H9 (cell line): ENCODE measurements around the gene PUM1. TPM values are rescaled to one million over a fixed set of nuclear protein-coding genes. Genes with fewer than 3 reads are reported as not detected.

Experiments
- DNase-seq: peaks from one replicate; pipeline ENCODE4 v3.0.0-alpha.2; 2017
- H2AFZ ChIP-seq: one replicate; pipeline ENCODE4 v1.6.1; 2013; ENCODE audit warnings: mild to moderate bottlenecking, low read length, control low read depth, moderate library complexity
- H2AK5ac ChIP-seq: 2 replicates; pipeline ENCODE4 v1.6.1; 2013; ENCODE audit warnings: low read length, control low read depth, mixed read lengths; ENCODE audit not compliant: insufficient read length
- H2BK120ac ChIP-seq: one replicate; pipeline ENCODE4 v1.6.1; 2013; ENCODE audit warnings: low read depth, mild to moderate bottlenecking, low read length, control low read depth, inconsistent platforms; ENCODE audit not compliant: poor library complexity, severe bottlenecking
- H2BK12ac ChIP-seq: 2 replicates; pipeline ENCODE4 v1.6.1; 2013; ENCODE audit warnings: low read length, control low read depth, mixed read lengths, low read depth; ENCODE audit not compliant: insufficient read length
- H2BK15ac ChIP-seq: 2 replicates; pipeline ENCODE4 v1.6.1; 2013; ENCODE audit warnings: low read depth, low read length, control low read depth
- H2BK20ac ChIP-seq: one replicate; pipeline ENCODE4 v1.6.1; 2013; ENCODE audit warnings: low read depth, mild to moderate bottlenecking, low read length, control low read depth, inconsistent platforms; ENCODE audit not compliant: poor library complexity, severe bottlenecking
- H2BK5ac ChIP-seq: 2 replicates; pipeline ENCODE4 v1.6.1; 2013; ENCODE audit warnings: low read length, control low read depth, mixed read lengths; ENCODE audit not compliant: insufficient read length
- H3K14ac ChIP-seq: 2 replicates; pipeline ENCODE4 v1.6.1; 2013; ENCODE audit warnings: low read length, control low read depth; ENCODE audit not compliant: insufficient read depth
- H3K18ac ChIP-seq: 2 replicates; pipeline ENCODE4 v1.6.1; 2013; ENCODE audit warnings: low read depth, mild to moderate bottlenecking, mixed read lengths, low read length, control low read depth; ENCODE audit not compliant: insufficient read length
- H3K23ac ChIP-seq: 2 replicates; pipeline ENCODE4 v1.6.1; 2013; ENCODE audit warnings: low read length, control low read depth, mixed read lengths, low read depth; ENCODE audit not compliant: insufficient read length
- H3K23me2 ChIP-seq: 2 replicates; pipeline ENCODE4 v1.6.1; 2013; ENCODE audit warnings: low read depth, mild to moderate bottlenecking, mixed read lengths, low read length, control low read depth; ENCODE audit not compliant: insufficient read length, poor library complexity, severe bottlenecking
- H3K27ac ChIP-seq: 2 replicates; pipeline ENCODE4 v1.5.1; 2013; ENCODE audit warnings: low read length, control low read depth, mixed read lengths, low read depth; ENCODE audit not compliant: insufficient read length
- H3K27me3 ChIP-seq: 2 replicates; pipeline ENCODE4 v1.6.1; 2013; ENCODE audit warnings: low read length, control low read depth, inconsistent platforms; ENCODE audit not compliant: insufficient read depth
- H3K4ac ChIP-seq: 2 replicates; pipeline ENCODE4 v1.6.1; 2013; ENCODE audit warnings: low read depth, mild to moderate bottlenecking, control low read depth, inconsistent platforms, low read length, moderate library complexity
- H3K4me1 ChIP-seq: 2 replicates; pipeline ENCODE4 v1.6.1; 2013; ENCODE audit warnings: low read length, control low read depth, inconsistent platforms; ENCODE audit not compliant: insufficient read depth
- H3K4me2 ChIP-seq: 2 replicates; pipeline ENCODE4 v1.6.1; 2013; ENCODE audit warnings: low read length, control low read depth, mixed read lengths; ENCODE audit not compliant: insufficient read length, insufficient read depth
- H3K56ac ChIP-seq: 2 replicates; pipeline ENCODE4 v1.6.1; 2013; ENCODE audit warnings: low read depth, mild to moderate bottlenecking, mixed read lengths, low read length, control low read depth; ENCODE audit not compliant: insufficient read length
- H3K79me1 ChIP-seq: 2 replicates; pipeline ENCODE4 v1.6.1; 2013; ENCODE audit warnings: low read depth, mild to moderate bottlenecking, moderate library complexity, low read length, control low read depth, inconsistent platforms; ENCODE audit not compliant: insufficient read depth, poor library complexity, severe bottlenecking
- H3K79me2 ChIP-seq: 2 replicates; pipeline ENCODE4 v1.6.1; 2013; ENCODE audit warnings: low read length, control low read depth, inconsistent platforms; ENCODE audit not compliant: insufficient read depth
- H3K9ac ChIP-seq: 2 replicates; pipeline ENCODE4 v1.6.1; 2013; ENCODE audit warnings: low read length, control low read depth, mixed read lengths; ENCODE audit not compliant: insufficient read length; ENCODE audit errors: extremely low read depth
- H3K9me3 ChIP-seq: one replicate; pipeline ENCODE4 v1.6.1; 2013; ENCODE audit warnings: low read depth, low read length, inconsistent platforms; ENCODE audit not compliant: control insufficient read depth
- H3T11ph ChIP-seq: one replicate; pipeline ENCODE4 v1.6.1; 2013; ENCODE audit warnings: mild to moderate bottlenecking, low read length, control low read depth, inconsistent platforms
- H4K20me1 ChIP-seq: one replicate; pipeline ENCODE4 v1.6.1; 2013; ENCODE audit not compliant: control insufficient read depth, insufficient read length, insufficient read depth
- H4K5ac ChIP-seq: 2 replicates; pipeline ENCODE4 v1.6.1; 2013; ENCODE audit warnings: low read depth, mild to moderate bottlenecking, mixed read lengths, low read length, control low read depth; ENCODE audit not compliant: insufficient read length
- H4K8ac ChIP-seq: replicated peaks from 2 replicates; pipeline ENCODE4 v1.6.1; 2013; ENCODE audit warnings: low read length, control low read depth, mixed read lengths, low read depth; ENCODE audit not compliant: insufficient read length
- H4K91ac ChIP-seq: 2 replicates; pipeline ENCODE4 v1.6.1; 2013; ENCODE audit warnings: low read depth, mild to moderate bottlenecking, moderate library complexity, mixed read lengths, low read length, control low read depth; ENCODE audit not compliant: insufficient read length
- H3K27ac Mint-ChIP-seq, 3 experiments: 2 replicates in 2 of 3; 3 replicates in 1 of 3; pipeline ENCODE4 v1.8.0; 2020 to 2021; ENCODE audit warnings: mixed read lengths in 3 of 3, mild to moderate bottlenecking in 1 of 3, moderate library complexity in 1 of 3
- H3K27me3 Mint-ChIP-seq: 2 replicates; pipeline ENCODE4 v1.8.0; 2021; ENCODE audit warnings: low read depth, mild to moderate bottlenecking, moderate library complexity, mixed read lengths
- H3K36me3 Mint-ChIP-seq, 3 experiments: 2 replicates in 2 of 3; 3 replicates in 1 of 3; pipeline ENCODE4 v1.8.0; 2020 to 2021; ENCODE audit warnings: low read depth in 3 of 3, mixed read lengths in 3 of 3; ENCODE audit not compliant: insufficient read depth in 1 of 3
- H3K4me1 Mint-ChIP-seq, 2 experiments: 2 replicates each; pipeline ENCODE4 v1.8.0; 2020; ENCODE audit warnings: mixed read lengths in 2 of 2
- H3K4me3 Mint-ChIP-seq, 2 experiments: 2 replicates in 1 of 2; 3 replicates in 1 of 2; pipeline ENCODE4 v1.8.0; 2020 to 2021; ENCODE audit warnings: mild to moderate bottlenecking in 2 of 2, mixed read lengths in 2 of 2, moderate library complexity in 1 of 2
- H3K9me3 Mint-ChIP-seq, 2 experiments: 2 replicates in 1 of 2; 3 replicates in 1 of 2; pipeline ENCODE4 v1.8.0; 2020; ENCODE audit warnings: mild to moderate bottlenecking in 2 of 2, mixed read lengths in 2 of 2, moderate library complexity in 1 of 2
- WGBS: extraction: QIAGEN DNeasy Blood & Tissue Kit; methylation state at CpG from one replicate; pipeline ENCODE4 v1.1.7; 2013; ENCODE audit warnings: missing lambda C conversion rate, low lambda C conversion rate, mixed read lengths; ENCODE audit not compliant: insufficient read length; ENCODE audit errors: extremely low coverage; 5-methylcytosine and 5-hydroxymethylcytosine counted together
- total RNA-seq: library from RNA; stranded (reverse); gene quantifications from 2 replicates; pipeline ENCODE4 v1.2.1, GENCODE V29; 2021
- TF ChIP-seq, protein P1 (sequence below): fragments of 200-600 bp; sonication (generic); conservative IDR thresholded peaks from 3 replicates; pipeline ENCODE4 v1.8.0; 2021; ENCODE audit warnings: antibody characterized with exemption, mild to moderate bottlenecking

The PUM1 gene
- total RNA-seq, 1 experiment from 2014 or later, result 164 TPM

DNA sequence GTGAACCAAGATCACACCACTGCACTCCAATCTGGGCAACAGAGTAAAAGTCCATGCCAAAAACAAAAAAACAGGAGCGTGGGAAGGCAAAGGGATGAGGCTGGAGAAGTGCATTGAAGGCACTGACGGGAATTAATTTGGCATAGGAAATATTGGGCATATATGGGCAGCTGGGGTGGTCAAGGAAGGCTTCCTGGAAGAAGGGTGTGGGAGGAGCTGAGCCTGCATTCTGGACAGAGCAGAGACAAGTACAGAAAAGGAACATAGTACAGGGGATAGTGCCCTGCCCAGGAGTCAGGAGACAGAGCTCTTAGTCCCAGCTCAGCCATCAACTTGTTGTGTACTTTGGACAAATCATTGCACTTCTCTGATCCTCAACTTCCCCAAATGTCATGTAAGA is 168.6 kb downstream of the PUM1 start:
- H4K5ac ChIP-seq, result no peak overlapping the region
- H3K79me1 ChIP-seq, result no peaks in the 10 kb centered on the region
- H3K18ac ChIP-seq, result no peak overlapping the region
- no peak overlapping the region for H3K4ac ChIP-seq
- TF ChIP-seq, protein P1, sequence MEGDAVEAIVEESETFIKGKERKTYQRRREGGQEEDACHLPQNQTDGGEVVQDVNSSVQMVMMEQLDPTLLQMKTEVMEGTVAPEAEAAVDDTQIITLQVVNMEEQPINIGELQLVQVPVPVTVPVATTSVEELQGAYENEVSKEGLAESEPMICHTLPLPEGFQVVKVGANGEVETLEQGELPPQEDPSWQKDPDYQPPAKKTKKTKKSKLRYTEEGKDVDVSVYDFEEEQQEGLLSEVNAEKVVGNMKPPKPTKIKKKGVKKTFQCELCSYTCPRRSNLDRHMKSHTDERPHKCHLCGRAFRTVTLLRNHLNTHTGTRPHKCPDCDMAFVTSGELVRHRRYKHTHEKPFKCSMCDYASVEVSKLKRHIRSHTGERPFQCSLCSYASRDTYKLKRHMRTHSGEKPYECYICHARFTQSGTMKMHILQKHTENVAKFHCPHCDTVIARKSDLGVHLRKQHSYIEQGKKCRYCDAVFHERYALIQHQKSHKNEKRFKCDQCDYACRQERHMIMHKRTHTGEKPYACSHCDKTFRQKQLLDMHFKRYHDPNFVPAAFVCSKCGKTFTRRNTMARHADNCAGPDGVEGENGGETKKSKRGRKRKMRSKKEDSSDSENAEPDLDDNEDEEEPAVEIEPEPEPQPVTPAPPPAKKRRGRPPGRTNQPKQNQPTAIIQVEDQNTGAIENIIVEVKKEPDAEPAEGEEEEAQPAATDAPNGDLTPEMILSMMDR, result no peak
- no peak overlapping the region for H3K23ac ChIP-seq
- no peaks in the 10 kb centered on the region; the same call in 1 of the 2 replicates for H3K4me1 ChIP-seq
- H3T11ph ChIP-seq, result no peak overlapping the region
- H3K9me3 ChIP-seq, result no peaks in the 10 kb centered on the region
- Mint-ChIP-seq H3K4me3 (no peak overlapping the region), H3K9me3 (no peaks in the 10 kb centered on the region; a peak in 1 of 5 replicates), H3K4me1 (peaks cover 24 to 38% of the 10 kb centered on the region in 2 experiments), H3K27ac (no peak overlapping the region; a peak in 2 of 7 replicates), H3K36me3 (peaks cover 0 to 5% (median 0%) of the 10 kb centered on the region in 3 experiments; a peak in 2 of 7 replicates), H3K27me3 (peaks cover 2% of the 10 kb centered on the region)
- H2BK5ac ChIP-seq, result no peak overlapping the region
- no peak overlapping the region for H2AK5ac ChIP-seq
- H2BK120ac ChIP-seq, result no peak overlapping the region
- no peak overlapping the region for H3K56ac ChIP-seq
- H3K27ac ChIP-seq, result no peak overlapping the region
- H3K9ac ChIP-seq, result no peak overlapping the region
- H2BK20ac ChIP-seq, result no peak overlapping the region
- WGBS, result no CpG with 5 or more reads among the region's 2 CpGs
- no peak overlapping the region for H2AFZ ChIP-seq
- H4K8ac ChIP-seq, result no peak overlapping the region
- no peak overlapping the region for H2BK15ac ChIP-seq
- H4K20me1 ChIP-seq, result no peaks in the 10 kb centered on the region
- H4K91ac ChIP-seq, result no peak overlapping the region
- no peak overlapping the region for H3K4me2 ChIP-seq
- H2BK12ac ChIP-seq, result no peak overlapping the region
- H3K79me2 ChIP-seq, result no peaks in the 10 kb centered on the region
- no peaks in the 10 kb centered on the region for H3K27me3 ChIP-seq
- H3K23me2 ChIP-seq, result no peaks in the 10 kb centered on the region
- DNase-seq, result no peak
- H3K14ac ChIP-seq, result no peak overlapping the region
